HTR-8/SVneo (cell line): ENCODE results near the gene C20orf202.
A peak's percentile ranks its signal among the peaks of the same experiment; 100 is the strongest.
"Not testable (repeated sequence)": the region's sequence is repeated elsewhere in the genome, so short reads cannot be mapped to it uniquely, and the experiment has no call there.

Experiments
- DNase-seq: peaks from one replicate; pipeline ENCODE4 v3.0.0; 2011; ENCODE audit warnings: low spot score, mixed read lengths; ENCODE audit not compliant: insufficient read length
- FAIRE-seq: peaks from 2 replicates; lab custom pipeline; 2011; peaks lifted over from hg19 to GRCh38; lab: Jason Lieb, UNC

The C20orf202 gene

DNA sequence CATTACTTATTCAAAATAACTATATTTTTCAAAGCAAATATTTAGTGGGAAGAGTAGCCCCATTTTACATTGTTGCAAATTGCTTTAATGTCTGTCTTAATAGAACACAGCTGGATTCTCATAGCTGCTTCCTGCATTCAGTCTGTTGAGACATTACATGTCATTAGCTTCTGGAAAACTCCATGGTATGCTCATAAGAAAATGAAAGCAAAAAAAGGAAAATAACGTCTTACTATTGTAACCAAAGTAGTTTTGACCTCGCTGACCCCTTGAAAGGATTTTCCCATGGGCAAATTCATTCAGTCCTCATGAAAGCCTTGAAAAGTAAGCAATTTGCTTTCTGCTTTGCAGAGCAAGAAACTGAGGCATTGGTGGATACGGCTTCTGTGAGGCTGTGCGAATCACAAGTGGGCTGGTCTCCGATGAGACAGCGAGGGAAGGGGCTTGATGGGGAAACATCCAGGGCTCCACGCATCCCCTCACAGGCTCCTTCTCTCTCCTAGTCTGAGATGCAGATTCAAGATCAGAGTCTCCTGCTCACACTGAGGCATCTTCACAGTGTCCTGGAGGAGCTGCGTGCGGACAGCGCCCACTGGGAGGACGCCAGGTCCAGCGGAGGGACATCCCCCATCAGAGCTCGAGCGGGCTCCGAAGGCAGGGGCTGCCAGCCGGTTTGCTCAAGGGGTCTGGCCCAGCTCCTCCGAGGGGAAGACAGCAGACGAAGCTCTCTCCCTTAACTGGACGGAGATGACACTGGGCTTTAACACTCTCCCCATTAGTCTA lies 3.3 kb downstream of the C20orf202 start:
- DNase-seq (no peak), FAIRE-seq (no peak)

GRCh38 chr20:1207293-1207878 lies 4.1 kb downstream of the C20orf202 start:
- DNase-seq (no peak), FAIRE-seq (no peak)

DNA sequence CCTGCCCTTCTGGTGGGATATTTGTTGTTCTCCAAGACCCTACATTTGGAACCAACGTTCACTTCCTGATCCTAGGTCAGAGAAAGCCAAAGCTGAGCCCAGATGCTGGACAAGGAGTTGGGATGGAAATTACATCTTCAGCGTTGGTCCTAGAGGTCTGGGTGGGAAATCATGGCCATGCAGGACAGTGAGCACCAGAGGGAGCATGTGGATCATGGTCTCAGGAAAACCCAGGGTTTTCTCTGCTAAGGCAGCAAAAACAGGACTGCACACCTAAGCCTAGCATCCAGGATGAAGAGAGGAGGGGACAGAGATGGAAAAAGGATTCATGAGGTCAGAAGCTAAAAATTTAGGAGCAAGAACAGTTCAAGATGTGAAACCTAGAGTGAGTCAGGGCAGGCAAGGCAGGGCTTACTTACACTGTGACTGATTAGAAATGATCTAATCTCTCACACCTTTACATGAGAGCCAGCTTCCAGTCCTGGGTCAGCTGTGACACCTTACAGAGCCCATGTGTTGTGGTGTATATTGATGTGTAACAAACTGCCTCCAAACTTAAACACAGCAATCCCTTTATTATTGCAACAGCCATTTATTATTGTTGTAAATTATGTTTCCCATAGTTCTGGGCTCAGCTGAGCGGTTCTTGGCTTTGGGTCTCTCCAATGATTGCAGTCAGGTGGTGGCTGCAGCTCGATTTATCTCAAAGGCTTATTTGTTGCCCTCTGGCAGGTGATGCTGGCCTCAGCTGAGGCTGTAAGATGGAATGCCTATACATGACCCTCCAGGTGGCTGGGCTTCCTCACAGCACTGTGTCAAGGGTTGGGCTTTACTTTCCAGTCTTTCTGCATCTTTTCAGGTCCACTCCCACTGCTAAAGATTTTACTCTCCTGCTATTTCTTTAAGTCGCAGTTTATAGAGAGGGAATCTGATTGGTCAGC lies 6.5 kb downstream of the C20orf202 start:
- FAIRE-seq (no peak), DNase-seq (no peak)

DNA sequence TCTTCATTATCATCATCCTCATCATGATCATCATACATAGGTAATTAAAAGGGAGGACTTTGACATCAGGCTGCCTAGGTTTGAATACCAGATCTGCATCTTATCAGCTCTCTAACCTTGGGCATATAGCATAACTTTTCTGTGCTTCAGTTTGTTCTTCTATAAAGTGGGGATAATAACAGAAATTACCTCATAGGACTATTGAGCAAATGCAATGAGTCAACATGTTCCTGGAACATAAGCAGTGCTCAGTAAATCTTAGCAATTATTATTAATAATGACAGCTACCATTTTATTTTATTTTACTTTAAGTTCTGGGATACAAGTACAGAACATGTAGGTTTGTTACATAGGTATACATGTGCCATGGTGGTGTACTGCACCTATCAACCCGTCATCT lies 7.2 kb downstream of the C20orf202 start:
- FAIRE-seq (no peak), DNase-seq (no peak)

- FAIRE-seq (no peak), DNase-seq (no peak)
These were observed 8.8 kb downstream of the C20orf202 start for GRCh38 chr20:1212023-1212422.

- FAIRE-seq (no peak), DNase-seq (peak; percentile 71)
These were observed 9.5 kb downstream of the C20orf202 start for GRCh38 chr20:1212607-1213396.

- FAIRE-seq = no peak
- DNase-seq = no peak
These were observed 11.6 kb downstream of the C20orf202 start for GRCh38 chr20:1214838-1215261.

DNA sequence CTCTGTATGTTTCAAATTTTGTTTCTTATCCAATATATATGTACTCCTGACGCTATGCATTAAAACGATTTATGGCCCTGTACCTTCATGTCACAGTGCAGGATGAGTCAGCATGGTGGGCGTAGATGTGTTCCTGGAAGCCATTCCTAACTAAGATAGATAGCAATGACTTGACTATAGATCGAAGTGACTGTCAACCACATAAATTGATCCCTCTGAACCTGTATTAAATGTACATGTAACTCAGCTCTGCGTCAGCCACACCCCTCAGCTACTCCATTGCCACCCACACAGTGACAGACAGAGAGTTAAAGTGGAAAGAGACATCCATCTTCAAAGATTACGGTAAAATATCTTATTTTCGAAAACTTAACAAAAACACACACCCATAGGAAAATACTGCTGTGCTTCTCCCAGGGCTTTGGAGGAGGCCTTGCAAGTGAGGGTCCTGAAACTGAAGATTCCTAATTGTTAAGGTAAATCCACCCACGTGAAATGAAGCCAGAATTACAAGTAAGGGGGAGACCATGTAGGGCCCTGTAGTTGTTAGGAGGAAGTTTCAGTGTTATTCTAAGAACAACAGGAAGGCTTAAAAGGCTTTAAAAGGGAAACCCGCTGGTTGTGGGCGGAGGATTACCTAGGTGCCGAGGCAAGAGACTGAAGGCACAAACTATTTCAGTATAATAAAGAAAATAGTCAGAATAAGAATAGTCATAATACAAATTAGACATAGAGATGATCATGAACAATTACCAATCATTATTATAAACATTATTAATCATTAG lies 12.3 kb downstream of the C20orf202 start:
- FAIRE-seq = no peak
- no peak for DNase-seq

DNA sequence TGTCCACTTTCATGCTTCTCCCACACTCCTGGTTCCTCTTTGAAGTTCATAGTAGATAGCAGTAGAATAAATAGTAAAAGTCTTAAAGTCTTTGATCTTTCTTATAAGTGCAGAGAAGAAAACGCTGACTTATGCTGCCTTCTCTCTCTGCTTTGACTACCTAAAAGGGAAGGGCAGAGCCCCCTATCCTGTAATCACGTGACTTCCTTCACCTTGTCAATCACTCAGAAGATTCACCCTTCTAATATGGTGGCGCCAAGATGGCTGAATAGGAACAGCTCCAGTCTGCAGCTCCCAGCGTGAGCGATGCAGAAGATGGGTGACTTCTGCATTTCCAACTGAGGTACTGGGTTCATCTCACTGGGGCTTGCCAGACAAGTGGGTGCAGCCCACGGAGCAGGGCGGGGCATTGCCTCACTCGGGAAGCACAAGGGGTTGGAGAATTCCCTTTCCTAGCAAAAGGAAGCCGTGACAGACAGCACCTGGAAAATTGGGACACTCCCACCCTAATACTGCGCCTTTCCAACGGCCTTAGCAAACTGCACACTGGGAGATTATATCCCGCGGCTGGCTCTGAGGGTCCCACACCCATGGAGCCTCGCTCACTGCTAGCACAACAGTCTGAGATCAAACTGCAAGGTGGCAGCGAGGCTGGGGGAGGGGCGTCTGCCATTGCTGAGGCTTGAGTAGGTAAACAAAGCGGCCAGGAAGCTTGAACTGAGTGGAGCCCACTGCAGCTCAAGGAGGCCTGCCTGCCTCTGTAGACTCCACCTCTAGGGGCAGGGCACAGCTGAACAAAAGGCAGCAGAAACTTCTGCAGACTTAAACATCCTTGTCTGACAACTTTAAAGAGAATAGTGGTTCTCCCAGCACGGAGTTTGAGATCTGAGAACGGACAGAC lies 13.5 kb downstream of the C20orf202 start:
- not testable (repeated sequence) for DNase-seq, FAIRE-seq

DNA sequence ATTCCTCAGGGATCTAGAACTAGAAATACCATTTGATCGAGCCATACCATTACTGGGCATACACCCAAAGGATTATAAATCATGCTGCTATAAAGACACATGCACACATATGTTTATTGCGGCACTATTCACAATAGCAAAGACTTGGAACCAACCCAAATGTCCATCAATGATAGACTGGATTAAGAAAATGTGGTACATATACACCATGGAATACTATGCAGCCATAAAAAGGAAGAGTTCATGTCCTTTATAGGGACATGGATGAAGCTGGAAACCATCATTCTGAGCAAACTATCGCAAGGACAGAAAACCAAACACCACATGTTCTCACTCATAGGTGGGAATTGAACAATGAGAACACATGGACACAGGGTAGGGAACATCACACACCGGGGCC lies 19.5 kb downstream of the C20orf202 start:
- FAIRE-seq, DNase-seq: not testable (repeated sequence)

DNA sequence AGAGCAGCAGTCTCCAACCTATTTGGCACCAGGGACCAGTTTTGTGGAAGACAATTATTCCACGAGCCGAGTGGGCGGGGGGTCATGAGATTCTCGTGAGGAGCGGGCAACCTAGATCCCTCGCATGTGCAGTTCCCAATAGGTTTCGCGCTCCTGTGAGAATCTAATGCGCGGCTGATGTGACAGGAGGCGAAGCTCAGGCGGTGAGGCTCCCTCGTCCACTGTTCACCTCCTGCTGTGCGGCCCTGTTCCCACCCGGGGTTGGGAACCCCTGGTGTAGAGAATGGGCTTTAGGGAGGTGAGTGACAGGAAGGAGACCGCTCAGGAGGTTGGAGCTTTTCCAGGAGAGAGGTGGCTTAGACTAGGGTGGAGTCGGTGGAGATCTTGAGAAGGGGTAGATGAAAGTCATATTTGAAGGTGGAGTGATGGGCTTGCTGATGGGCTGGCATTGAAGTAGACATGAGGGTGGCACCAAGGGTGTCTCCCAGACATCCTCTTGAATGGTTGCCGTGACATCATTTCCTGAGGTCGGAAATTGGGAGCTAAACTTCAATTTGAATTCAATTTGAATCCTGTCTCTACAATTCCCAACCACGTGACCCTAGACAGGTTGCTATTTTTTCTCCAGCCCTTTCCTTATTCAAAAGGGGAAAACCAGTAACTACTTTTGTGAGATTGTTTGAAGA lies 21.1 kb downstream of the C20orf202 start:
- FAIRE-seq = no peak
- no peak for DNase-seq

DNA sequence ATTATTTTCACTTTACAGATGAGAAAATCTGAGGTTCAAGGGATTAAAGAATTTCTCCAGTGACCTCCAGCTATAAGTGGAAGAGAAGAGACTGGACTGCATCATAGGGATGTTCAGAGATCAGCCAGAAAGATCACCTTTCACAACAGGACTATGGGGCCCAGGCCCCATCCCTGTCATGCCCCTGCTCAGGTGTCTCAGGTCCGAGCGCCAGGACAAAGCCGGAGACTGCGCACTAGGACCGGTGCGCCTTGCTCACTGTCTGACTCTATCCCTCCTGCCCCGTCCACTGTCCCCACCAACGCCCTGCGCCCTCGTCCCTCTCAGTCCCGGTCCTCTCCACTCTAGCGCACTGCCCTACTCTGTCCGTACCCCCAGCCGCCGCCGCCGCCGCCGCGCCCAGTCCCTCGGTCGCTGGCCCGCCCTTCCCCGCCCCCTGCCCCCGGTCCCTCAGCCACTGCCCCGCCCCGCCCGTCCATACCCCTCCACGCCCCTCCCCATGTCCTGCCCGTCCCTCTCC lies 22.1 kb downstream of the C20orf202 start:
- FAIRE-seq (no peak), DNase-seq (peak; percentile 90)

GRCh38 chr20:1225783-1226654 lies 22.8 kb downstream of the C20orf202 start, which contains the start of gene RAD21L1:
Gene RAD21L1 (plus strand): TSS chr20:1226044. CDS start chr20:1228454, 2,410 bp downstream.
- peak; percentile 95 for FAIRE-seq

GRCh38 chr20:1229541-1229940 lies 26.3 kb downstream of the C20orf202 start:
- DNase-seq (no peak), FAIRE-seq (no peak)

More at GRCh38 chr20:1225783-1226654, 22.8 kb downstream of the C20orf202 start, which contains the start of gene RAD21L1:
- peak; percentile 77 for DNase-seq

- no peak for FAIRE-seq
These were observed 29.2 kb downstream of the C20orf202 start for GRCh38 chr20:1232286-1233111.

More at GRCh38 chr20:1232286-1233111, 29.2 kb downstream of the C20orf202 start:
- no peak for DNase-seq
